Measurements from ENCODE around the gene PIMREG. TPM values are rescaled to one million over a fixed set of nuclear protein-coding genes. Genes with fewer than 3 reads are reported as not detected.

PIMREG gene
- total RNA-seq, 3 donors from 2014 or later (not counting 1 experiment from before 2014, with no cell fraction given): 0.73 to 1.4 (median 0.78) TPM

DNA sequence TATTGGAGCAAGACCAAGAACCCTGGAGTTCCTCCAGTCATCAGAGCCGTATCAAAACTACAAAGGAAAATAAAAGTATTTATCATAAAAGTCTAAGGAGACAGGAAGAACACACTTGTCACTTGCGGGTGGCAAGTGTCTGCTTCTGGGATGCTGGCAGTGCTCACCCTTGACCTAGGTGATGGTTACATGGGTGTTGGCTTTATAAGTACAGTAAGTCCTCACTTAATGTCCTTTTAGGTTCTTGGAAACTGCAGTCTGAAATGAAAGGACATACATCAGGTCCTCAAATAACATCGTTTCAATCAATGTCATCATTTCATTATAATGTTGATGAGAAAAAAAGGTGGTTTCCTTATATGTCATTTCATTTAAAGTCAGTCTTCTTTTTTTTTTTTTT, 6.3 kb upstream of the PIMREG start:
- ATAC-seq: no peak
- peaks cover 4% of the 10 kb centered on the region for H3K27me3 ChIP-seq (ENCODE audit: control insufficient read depth, insufficient read depth, low read length)
- Mint-ChIP-seq H3K4me1 (peaks cover 0 to 5% of the 10 kb centered on the region in 2 donors), H3K36me3 (no peaks in the 10 kb centered on the region), H3K27me3 (ENCODE audit: low read depth in 2 of 2) (peaks cover 23 to 31% of the 10 kb centered on the region in 2 donors), H3K9me3 (no peaks in the 10 kb centered on the region), H3K4me3 (no peak overlapping the region), H3K27ac (no peak overlapping the region)
- 63% methylated on average over 1 of the region's 3 CpGs for WGBS (ENCODE audit: insufficient coverage)
- no peaks in the 10 kb centered on the region for H3K9me3 ChIP-seq (ENCODE audit: control insufficient read depth, insufficient read depth, low read length)
- H3K27ac ChIP-seq (ENCODE audit: low read length): no peak overlapping the region
- no peaks in the 10 kb centered on the region for H3K36me3 ChIP-seq (ENCODE audit: control insufficient read depth, insufficient read depth, low read length)
- TF ChIP-seq, protein P1, sequence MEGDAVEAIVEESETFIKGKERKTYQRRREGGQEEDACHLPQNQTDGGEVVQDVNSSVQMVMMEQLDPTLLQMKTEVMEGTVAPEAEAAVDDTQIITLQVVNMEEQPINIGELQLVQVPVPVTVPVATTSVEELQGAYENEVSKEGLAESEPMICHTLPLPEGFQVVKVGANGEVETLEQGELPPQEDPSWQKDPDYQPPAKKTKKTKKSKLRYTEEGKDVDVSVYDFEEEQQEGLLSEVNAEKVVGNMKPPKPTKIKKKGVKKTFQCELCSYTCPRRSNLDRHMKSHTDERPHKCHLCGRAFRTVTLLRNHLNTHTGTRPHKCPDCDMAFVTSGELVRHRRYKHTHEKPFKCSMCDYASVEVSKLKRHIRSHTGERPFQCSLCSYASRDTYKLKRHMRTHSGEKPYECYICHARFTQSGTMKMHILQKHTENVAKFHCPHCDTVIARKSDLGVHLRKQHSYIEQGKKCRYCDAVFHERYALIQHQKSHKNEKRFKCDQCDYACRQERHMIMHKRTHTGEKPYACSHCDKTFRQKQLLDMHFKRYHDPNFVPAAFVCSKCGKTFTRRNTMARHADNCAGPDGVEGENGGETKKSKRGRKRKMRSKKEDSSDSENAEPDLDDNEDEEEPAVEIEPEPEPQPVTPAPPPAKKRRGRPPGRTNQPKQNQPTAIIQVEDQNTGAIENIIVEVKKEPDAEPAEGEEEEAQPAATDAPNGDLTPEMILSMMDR (IDR thresholded peaks at IDR 0.05): no peak
- intact Hi-C loops (cut with micrococcal nuclease): no loop called here
- no peaks in the 10 kb centered on the region for H3K4me1 ChIP-seq (ENCODE audit: control insufficient read depth, insufficient read depth, low read length)
- no peak for DNase-seq
- H3K4me3 ChIP-seq (ENCODE audit: low read length): no peak overlapping the region

DNA sequence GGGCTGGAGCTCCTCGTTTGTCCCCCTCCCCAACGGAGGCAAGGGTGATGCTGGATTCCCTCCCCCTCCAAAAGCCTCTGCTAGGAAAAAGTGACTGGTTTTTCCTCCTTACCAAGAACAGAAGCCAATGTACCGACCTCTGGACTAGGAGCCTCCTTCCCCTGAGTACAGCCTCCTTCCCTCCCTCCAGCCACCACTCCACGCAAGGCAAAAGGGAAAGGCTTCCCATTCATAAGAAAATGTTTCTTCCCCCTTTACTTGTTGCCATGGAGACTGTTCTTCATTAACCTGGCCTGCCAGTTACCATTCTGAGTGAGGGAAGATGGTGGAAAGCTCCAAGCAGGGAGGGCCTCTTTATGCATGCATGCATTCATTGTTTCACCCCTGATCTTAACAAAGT, 4.3 kb upstream of the PIMREG start:
- intact Hi-C loops (cut with micrococcal nuclease): no loop called here
- 77% methylated on average over 4 of the region's 4 CpGs for WGBS (ENCODE audit: insufficient coverage)

DNA sequence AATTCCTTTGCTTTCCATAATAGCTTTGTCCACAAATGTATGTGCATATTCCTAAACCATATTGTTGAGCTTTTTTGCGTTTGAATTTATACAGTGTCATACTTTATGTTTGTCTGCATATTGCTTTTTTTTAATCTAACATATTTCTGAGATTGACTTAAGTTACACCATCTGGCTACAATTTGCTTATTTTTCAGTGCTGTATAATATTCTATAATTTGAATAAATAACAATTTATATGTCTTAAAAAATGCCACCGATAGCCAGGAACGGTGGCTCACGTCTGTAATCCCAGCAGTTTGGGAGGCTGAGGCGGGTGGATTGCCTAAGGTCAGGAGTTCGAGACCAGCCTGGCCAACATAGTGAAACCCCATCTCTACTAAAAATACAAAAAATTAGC, 1.5 kb upstream of the PIMREG start:
- ATAC-seq (no peak), DNase-seq (no peak)
- Histone ChIP-seq H3K4me3 (ENCODE audit: low read length) (no peak overlapping the region), H3K9me3 (ENCODE audit: control insufficient read depth, insufficient read depth, low read length) (no peaks in the 10 kb centered on the region), H3K4me1 (ENCODE audit: control insufficient read depth, insufficient read depth, low read length) (peaks cover 16% of the 10 kb centered on the region), H3K27ac (ENCODE audit: low read length) (no peak overlapping the region), H3K36me3 (ENCODE audit: control insufficient read depth, insufficient read depth, low read length) (no peaks in the 10 kb centered on the region), H3K27me3 (ENCODE audit: control insufficient read depth, insufficient read depth, low read length) (no peaks in the 10 kb centered on the region)
- intact Hi-C loops (cut with micrococcal nuclease): no loop called here
- WGBS (ENCODE audit: insufficient coverage): 76% methylated on average over 4 of the region's 6 CpGs
- Mint-ChIP-seq H3K4me3 (peak overlapping the region; percentile 93), H3K4me1 (peaks cover 13 to 16% of the 10 kb centered on the region in 2 donors), H3K27ac (no peak overlapping the region), H3K36me3 (no peaks in the 10 kb centered on the region), H3K27me3 (ENCODE audit: low read depth in 2 of 2) (peaks cover 13 to 20% of the 10 kb centered on the region in 2 donors), H3K9me3 (no peaks in the 10 kb centered on the region)
- TF ChIP-seq, protein P1 (IDR thresholded peaks at IDR 0.05): no peak

More for the DNA sequence above, 4.3 kb upstream of the PIMREG start:
- no peak overlapping the region for H3K4me3 Mint-ChIP-seq
- ATAC-seq (no peak), DNase-seq (no peak)
- Histone ChIP-seq H3K36me3 (ENCODE audit: control insufficient read depth, insufficient read depth, low read length) (no peaks in the 10 kb centered on the region), H3K27me3 (ENCODE audit: control insufficient read depth, insufficient read depth, low read length) (peaks cover 4% of the 10 kb centered on the region), H3K4me3 (ENCODE audit: low read length) (no peak overlapping the region), H3K27ac (ENCODE audit: low read length) (no peak overlapping the region), H3K4me1 (ENCODE audit: control insufficient read depth, insufficient read depth, low read length) (peaks cover 16% of the 10 kb centered on the region), H3K9me3 (ENCODE audit: control insufficient read depth, insufficient read depth, low read length) (no peaks in the 10 kb centered on the region)
- TF ChIP-seq, protein P1 (IDR thresholded peaks at IDR 0.05): no peak
- H3K36me3 Mint-ChIP-seq: no peaks in the 10 kb centered on the region
- peaks cover 13 to 21% of the 10 kb centered on the region in 2 donors for H3K4me1 Mint-ChIP-seq
- H3K27ac Mint-ChIP-seq: no peak overlapping the region
- H3K27me3 Mint-ChIP-seq (ENCODE audit: low read depth in 2 of 2): peaks cover 23 to 31% of the 10 kb centered on the region in 2 donors
- no peaks in the 10 kb centered on the region for H3K9me3 Mint-ChIP-seq
